Stimulated activated CD8-positive, alpha-beta memory T cell treated with anti-CD3 and anti-CD28 coated beads, Interleukin-12 subunit alpha, Interleukin-12 subunit beta, amount 100 ng/mL, for 4 hours (primary cell): ENCODE measurements around the gene ERV3-1.
"Not testable (repeated sequence)": the region's sequence is repeated elsewhere in the genome, so short reads cannot be mapped to it uniquely, and the experiment has no call there.

Experiments
- DNase-seq: peaks from one replicate; pipeline ENCODE4 v3.0.0-alpha.2; 2020; ENCODE audit warnings: low read depth

ERV3-1 gene

DNA sequence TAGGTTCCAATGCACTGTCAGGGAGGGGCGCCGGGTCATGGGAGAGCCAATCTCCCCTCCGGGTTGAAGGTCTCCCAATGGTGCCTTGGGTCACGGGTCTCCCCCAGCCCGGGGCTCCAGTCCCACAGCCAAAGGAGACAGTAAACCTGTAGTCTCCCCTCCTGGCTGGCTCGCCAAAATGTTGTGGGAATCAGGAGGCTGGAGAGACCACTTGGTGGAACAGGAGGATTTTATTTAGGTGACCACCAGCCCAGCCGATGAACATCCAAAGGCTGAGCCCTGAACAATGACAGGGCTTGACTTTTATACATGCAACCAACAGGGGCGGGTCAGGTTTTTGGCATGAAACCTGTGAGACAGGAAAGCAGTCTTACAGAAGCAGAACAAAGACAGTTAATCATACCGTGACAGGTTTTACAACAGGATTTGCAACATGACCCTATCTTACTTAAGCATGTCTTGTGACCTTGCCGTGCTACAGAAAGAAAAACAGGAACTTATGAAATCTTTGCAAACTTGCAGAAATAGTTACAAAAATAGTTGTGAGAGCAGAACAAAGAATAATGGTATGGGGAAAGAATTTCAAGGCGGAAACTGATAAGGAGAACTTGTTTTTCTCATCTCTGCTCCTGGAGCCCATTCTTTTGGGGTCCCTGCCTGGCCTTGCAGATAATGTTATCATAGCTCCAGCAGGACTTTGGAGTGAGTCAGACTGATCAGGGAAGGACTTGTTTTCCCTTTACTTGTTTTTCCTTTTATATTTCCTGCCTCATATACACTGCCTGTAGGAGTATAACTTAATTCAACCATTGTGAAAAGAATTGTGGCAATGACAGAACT, 7.1 kb downstream of the ERV3-1 start:
- DNase-seq = no peak

DNA sequence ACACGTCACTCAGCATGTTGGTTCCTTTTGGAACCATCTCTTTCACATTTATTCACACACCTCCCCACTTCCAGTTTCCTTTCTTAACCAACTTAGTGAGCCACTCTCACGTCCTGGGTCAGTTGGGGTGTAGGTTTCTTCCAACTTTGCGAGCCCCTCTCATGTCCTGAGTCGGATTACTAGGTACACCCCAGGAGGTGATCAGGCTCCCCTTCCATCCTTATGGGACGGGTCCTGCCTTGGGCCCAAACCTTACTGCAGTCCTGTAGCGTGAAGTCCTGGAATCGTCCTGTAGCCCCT, 7.7 kb downstream of the ERV3-1 start:
- no peak for DNase-seq

DNA sequence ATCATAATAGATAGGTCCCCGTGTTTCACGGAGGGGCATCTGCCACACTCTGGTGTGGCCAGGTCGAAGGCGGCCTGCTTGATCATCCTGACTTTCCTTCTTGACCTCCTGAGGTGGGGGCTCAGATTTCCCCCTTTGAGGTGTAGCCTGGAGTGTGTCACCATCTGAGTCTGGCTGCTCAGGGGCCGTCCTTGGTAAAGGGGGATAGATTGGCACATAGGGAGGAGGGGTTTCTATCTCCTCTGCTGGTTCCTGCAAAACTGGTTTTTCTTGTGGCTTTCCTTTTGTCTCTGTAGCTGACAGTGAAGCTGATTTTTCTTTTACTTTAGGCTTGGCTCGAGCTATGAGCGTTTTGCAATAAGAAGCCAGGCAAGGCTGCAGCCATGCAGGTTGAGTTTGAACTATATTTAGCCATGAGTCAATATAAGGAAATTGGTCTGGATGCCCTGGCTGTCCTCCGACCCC, 8.5 kb downstream of the ERV3-1 start:
- no peak for DNase-seq

DNA sequence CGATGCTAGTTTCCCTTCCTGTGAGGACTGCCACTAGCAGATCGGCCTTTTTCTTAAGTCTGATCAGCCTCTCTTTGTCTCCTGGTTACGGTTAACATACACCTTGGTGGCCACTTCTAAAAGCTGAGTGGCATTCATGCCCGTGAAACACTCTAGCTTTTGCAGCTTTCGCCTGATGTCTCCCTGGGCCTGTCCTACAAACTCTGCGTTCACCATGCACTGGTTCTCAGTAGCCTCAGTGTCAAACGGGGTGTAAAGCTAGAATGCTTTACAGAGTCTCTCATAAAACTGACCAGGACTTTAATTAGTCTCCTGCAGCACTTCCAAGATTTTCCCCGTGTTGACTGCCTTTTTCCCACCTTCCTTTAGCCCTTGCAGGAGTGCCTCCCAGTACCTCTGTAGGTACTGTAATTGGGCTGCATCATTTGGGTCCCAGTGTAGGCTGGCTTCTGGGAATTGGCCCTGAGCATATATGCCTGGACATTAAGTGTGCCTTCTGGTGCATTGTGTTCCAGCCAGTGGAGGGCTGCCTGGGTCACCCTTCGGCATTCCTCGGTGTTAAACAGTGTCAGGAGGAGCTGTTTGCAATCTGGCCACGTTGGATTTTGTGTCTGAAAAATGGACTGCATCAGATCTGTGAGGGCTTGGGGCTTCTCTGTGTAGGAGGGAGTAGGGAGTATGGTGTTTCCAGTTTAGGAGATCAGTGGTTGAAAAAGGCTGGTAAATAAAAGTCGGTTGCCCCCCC, 9.2 kb downstream of the ERV3-1 start:
- DNase-seq = no peak

DNA sequence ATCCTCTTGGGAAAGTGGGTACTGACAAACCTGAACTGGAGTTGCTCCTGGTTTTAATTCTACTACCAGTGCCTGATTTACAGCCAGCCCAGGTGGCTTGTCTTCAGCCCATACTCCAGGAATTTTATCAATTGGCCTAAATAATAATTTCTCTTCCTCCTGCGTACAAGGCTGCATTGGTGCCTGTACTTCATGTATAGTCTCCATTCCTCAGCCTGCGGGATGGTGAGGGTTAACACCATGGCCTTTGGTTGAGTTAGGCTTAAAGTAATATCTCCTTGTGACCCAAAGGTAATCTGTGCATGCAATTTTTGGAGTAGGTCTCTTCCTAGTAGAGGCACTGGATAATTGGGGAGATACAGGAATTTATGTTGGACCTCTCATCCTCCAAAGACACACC, 10.2 kb downstream of the ERV3-1 start:
- DNase-seq = no peak

DNA sequence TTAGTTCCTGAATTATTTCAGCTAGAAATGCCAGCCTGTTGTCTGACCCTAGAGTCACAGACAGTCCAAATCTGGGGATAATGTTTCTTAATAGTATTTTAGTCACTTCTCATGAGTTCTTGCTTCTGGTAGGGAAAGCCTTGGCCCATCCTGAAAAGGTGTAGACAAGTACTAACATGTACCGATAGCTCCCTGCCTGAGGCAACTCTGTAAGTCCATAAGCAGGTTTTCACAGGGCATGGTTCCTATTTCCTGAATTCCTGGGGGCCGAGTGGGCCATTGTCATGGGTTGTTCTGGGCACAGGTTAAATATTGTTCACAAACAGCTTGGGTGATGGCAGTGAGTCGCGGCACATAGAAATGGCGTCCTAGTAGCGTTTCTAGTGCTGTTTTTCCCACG, 12.6 kb downstream of the ERV3-1 start:
- no peak for DNase-seq

DNA sequence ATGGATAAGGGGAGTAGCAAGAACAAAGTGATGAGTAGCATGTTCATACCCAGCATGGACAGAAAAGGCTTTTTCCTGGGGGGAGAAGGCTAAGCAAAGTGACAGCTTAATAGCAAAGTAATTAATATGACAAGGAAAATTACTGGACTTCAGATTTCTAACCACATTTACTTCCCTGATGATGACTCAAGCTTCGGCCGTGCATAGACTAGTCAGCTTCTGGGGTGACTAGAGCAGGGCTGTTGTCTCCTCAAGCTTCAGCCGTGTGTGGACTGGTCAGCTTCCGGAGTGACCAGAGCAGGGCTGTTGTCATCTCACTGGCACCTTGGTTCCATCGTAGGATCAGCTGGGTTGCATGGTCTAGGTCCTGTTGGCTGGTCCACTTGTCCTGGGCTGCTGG, 13.5 kb downstream of the ERV3-1 start:
- DNase-seq = no peak

DNA sequence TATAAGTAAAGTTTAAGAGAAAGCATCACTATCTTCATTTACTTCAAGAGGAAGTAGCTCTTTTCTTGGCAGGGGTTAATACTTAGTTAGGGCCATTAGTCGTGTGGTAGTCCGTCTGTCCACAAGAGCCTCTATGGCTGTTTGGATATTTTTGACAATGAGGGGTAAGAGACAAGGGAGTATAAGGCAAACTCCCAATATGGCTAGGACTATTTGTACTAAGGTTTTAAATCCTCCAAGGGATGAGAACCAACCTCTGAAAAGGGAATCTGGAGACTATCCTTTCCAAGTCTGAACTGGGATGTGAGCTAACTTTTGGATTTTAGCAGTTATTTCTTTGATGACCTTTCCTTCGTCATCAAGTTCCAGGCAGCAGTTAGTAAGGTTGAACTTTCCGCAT, 15.6 kb downstream of the ERV3-1 start, which contains the start of gene ZNF117:
TSS of gene ZNF117 (minus strand) at position 101 of the 400 bp plus-strand sequence.
- no peak for DNase-seq

DNA sequence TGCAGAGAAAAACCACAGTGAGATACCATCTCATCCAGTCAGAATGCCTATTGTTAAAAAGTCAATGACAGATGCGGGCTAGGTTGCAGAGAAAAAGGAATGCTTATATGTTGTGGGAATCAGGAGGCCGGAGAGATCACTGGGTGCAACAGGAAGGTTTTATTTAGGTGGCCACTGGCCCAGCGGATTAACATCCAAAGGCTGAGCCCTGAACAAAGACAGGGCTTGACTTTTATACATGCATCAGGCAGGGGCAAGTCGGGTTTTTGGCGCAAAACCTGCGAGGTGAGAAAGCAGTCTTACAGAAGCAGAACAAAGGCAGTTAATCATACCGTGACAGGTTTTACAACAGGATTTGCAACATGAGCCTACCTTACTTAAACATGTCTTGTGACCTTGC, 16.3 kb downstream of the ERV3-1 start:
- DNase-seq = no peak

DNA sequence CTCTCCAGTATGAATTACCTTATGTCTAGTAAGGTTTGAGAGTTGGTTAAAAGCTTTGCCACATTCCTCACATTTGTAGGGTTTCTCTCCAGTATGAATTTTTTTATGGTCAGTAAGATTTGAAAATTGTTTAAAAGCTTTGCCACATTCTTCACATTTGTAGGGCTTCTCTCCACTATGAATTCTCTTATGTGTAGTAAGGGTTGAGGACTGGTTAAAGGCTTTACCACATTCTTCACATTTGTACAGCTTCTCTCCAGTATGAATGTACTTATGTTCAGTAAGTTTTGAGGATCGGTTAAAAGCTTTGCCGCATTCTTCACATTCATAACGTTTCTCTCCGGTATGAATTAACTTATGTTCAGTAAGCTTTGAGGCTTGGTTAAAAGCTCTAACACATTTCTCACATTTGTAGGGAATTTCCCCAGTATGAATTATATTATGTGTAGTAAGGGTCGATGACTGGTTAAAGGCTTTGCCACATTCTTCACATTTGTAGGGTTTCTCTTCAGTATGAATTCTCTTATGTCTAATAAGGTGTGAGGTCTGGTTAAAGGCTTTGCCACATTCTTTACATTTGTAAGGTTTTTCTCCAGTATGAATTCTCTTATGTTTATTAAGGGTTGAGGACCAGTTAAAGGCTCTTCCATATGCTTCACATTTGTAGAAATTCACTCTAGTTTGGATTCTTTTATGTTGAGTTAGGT, 27.8 kb downstream of the ERV3-1 start:
- no peak for DNase-seq

DNA sequence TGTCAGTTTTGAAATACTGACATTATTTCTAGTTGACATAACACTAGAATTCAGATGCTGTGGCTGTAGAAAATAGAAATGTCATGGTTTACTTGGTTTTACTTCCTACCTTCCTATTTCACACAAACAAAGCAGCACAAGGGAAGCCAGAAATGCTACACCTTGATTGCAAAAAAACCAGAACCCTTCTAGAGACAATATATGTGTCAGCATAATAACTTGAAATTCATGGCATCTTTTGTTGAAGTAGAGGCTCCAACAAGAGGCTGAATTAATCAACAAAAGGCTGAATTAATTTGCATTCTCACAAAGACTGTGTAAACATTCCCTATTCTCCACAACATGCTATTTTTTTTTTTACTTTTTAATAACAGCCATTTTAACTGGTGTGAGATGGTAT, 40.9 kb downstream of the ERV3-1 start:
- no peak for DNase-seq

DNA sequence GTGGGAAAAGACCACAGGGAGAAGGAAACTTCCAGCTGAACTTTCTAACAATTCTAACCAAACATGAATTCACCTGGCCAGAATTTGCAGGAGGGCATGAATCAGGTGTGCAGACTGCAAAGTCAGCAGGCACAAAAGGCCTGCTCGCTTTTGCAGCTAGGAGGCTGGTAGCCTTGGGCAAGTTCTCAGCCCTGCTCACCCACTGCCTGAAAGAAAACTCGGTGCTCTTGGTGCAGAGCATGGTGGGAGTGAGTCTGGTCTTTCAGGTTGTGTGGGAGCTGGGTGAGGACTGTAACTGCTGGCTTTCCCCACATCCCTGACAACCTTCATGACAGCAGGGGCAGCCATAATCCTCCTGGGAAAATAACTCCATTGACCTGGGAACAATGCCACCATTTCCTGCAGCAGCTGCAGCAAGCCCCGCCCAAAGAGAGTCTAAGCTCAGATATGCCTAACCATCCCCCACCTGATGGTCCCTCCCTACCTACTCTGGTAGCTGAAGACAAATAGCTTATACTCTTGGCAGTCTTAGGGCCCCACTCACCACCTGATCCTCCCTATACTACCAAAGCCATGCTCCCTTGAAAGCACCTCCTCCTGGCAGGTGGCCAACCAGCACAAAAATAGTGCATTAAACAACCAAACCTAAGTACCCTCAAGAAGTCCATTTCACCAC, 47.3 kb downstream of the ERV3-1 start:
- DNase-seq = no peak

DNA sequence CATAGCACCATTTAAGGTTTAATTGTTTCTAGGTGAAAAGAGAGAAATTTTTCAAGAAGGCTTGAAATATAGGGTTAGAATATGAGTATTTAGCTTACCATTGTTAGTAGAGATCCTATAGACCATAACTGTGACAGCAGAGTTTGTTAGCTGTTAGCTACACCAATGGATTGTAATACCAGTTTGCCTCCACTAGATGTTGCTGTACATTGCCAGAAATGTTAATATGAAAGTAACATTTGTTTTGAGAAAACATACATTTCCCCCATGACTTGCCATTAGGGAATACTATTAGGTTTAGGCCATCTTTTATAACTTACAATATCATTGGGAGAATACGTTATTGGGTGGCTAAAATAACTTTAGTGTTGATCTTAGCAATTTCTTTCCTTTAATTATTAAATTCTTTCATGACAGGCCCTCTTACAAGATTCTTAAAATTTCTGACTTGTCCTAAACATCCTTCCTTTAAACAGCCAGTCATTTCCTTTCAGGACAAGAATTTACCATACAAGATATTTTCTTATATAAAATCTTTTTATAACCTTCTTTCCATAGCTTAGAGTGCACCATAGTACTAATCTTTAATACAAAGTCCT, 55.1 kb downstream of the ERV3-1 start:
- no peak for DNase-seq

DNA sequence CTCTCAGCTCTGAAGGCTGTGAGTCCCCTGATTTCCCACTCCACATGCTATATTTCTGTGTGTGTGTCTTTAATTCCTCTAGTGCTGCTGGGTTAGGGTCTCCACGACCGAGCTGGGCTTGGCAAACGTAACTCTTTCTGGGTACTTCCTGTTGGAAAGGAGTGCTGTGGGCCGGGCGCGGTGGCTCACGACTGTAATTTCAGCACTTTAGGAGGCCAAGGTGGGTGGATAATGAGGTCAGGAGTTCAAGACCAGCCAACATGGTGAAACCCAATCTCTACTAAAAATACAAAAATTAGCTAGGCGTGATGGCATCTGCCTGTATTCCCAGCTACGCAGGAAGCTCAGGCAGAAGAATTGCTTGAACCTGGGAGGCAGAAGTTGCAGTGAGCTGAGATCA, 55.8 kb downstream of the ERV3-1 start:
- DNase-seq = not testable (repeated sequence)

DNA sequence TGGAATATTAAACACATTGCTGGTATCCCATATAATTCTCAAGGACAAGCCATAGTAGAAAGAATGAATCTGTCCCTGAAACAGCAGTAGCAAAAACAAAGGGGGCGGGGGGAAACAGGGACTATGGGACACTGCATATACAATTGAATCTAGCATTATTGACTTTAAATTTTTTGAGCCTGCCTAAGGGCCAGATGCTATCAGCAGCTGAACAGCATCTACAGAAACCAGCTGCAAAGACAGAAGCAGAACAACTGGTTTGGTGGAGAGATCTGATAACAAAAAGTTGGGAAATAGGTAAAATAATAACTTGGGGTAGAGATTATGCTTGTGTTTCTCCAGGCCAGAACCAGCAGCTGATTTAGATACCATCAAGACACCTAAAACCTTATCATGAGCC, 57.7 kb downstream of the ERV3-1 start:
- DNase-seq = not testable (repeated sequence)

DNA sequence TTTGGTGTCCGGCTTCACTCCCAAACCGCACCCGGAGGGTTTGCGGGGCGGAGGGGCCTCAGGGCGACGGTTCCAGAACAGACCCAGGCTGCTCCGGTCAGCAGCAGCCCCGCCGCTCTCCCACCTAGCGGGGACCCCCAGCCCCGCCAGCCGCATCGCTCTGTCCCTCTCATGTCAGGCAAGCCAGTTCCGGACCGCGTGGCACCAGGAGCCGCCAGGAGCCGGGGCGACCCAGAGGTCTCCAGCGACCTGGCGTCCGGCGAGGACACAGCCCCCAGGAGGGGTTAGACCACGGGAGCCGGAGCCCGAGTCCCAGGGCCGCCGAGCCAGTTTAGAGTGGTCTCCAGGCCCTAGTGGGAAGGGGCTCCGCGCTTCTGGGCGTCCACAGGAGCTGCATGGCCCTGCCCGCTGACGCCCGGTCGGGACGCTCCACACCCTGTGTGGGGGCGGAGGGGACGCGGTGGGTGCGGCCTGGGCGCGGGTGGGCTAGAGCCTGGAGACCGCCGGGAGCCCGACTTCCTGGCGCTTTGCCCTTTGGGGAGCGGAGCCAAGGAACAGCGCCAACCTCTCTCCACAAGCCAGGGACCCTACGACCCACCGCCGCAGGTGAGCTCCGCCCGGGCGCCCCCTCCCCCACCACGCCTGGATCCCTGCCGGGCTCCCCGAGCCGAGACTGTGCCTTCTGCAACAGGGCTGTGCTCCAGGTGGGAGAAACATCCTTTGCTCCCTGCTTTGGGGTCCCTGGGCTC, 59.1 kb downstream of the ERV3-1 start:
- DNase-seq = no peak

DNA sequence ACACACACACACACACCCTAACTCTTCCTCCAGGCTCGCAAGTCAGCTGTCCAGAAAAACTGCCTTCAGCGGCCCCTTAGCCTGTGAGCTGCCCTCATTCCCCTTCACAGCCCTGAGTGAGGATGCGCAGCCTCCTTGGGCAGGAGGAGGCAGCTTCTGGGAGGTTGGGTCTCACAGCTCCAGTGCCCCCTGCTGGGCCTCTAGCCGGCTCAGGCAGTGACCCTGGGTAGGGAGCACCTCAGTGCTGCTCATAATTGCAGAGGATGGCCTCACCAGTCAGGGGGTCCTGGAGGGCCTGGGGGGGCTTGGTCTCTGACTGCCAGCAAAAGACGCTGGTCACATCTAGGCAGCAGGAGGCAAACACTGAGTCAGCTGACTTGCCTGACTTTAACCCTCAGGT, 59.7 kb downstream of the ERV3-1 start:
- DNase-seq = no peak

DNA sequence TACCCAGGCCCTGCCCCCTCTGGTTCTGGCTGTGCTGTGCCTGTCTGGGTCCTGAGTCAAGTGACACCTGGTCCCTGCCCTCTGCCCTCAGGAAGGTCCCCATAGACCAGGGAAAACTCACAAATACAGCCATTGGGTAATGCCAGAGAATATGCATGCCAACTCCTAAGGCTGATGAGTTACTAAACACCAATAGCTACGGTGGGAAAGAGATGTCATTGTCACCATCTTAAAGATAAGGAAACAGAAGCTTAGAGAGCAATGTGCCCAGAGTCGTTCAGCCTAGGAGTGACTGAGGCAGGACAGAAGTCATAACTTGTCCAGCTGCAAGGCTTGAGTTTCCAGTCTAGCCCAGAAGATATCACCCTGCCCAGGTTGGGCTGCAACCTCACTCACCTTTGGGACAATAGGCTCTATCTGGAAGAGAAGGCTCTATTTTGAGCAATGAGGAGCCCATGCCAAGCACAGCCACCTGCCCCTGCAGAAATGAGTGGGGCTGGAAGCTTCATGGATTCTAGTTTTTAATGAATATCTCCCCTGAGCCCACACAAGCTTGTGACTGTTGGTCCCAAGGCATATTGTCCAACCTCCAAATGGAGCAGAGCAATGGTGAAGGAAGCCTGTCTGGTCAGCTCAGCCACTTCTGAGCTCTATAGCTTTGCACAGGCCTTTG, 60.8 kb downstream of the ERV3-1 start:
- no peak for DNase-seq

DNA sequence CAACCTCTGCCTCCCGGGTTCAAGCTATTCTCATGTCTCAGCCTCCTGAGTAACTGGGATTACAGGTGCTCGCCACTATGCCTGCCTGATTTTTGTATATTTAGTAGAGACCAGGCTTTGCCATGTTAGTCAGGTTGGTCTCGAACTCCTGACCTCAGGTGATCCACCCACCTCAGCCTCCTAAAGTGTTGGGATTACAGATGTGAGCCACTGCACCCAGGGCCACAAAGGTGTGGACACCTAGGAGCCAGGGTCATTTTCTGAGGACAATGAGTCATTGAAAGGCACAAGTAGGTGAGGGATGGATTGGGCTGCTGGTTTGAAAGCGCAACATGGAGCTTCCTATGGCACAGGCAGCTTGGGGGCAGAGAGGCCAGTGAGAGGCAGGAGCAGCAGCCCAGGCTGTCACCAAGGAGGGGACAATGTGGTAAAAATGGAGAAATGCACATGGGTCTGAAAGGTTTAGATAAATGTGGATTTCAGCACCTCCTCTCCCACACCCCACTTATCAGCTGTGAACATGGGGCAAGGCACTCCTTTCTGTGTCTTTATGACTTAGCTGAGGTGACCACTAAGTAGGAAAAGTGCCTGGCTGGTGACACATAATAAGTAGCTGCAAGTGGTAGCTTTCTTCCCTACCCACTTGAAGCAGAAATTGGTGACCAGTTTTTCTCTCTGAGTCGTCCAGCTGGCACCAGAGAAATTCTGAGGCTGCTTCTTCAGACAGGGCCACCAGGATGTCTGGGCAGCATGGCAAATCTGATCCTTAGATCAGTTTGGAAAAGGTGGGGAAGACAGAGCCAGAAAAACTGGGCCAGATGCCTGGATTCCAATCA, 61.6 kb downstream of the ERV3-1 start:
- not testable (repeated sequence) for DNase-seq
